Measurements from ENCODE around the gene BMPR1A.

DNA sequence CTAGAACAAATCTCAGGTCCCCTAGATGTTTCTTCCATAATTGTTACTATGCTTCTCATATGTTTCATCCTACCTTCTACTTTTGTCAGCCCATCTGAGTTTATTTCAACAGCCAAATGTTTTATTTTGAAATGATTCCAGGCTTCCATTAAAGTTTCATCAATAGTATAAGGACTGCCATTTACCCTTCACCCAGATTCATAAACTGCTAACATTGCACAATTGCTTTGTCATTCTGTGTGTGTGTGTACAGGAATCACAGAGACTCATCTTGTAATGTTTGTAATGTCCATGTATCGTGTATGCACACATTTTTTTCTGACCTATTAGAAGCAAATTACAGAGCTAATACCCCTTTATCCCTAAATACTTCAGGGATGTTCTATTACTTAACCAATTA lies 175.5 kb downstream of the BMPR1A start:
- no peak for TF ChIP-seq SMC3 (IDR thresholded peaks at IDR 0.05)
- TF ChIP-seq BHLHE40 (IDR thresholded peaks at IDR 0.05; ENCODE audit: low read depth, low read length): no peak
- TF ChIP-seq RAD21 (conservative IDR thresholded peaks at IDR 0.05 in 1 of 2, IDR thresholded peaks at IDR 0.05 in 1 of 2): no peak
- TF ChIP-seq, protein P1, sequence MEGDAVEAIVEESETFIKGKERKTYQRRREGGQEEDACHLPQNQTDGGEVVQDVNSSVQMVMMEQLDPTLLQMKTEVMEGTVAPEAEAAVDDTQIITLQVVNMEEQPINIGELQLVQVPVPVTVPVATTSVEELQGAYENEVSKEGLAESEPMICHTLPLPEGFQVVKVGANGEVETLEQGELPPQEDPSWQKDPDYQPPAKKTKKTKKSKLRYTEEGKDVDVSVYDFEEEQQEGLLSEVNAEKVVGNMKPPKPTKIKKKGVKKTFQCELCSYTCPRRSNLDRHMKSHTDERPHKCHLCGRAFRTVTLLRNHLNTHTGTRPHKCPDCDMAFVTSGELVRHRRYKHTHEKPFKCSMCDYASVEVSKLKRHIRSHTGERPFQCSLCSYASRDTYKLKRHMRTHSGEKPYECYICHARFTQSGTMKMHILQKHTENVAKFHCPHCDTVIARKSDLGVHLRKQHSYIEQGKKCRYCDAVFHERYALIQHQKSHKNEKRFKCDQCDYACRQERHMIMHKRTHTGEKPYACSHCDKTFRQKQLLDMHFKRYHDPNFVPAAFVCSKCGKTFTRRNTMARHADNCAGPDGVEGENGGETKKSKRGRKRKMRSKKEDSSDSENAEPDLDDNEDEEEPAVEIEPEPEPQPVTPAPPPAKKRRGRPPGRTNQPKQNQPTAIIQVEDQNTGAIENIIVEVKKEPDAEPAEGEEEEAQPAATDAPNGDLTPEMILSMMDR (IDR thresholded peaks at IDR 0.05): no peak
- TF ChIP-seq POLR2A (IDR thresholded peaks at IDR 0.05; ENCODE audit: low read length): no peak
- TF ChIP-seq, protein P2, sequence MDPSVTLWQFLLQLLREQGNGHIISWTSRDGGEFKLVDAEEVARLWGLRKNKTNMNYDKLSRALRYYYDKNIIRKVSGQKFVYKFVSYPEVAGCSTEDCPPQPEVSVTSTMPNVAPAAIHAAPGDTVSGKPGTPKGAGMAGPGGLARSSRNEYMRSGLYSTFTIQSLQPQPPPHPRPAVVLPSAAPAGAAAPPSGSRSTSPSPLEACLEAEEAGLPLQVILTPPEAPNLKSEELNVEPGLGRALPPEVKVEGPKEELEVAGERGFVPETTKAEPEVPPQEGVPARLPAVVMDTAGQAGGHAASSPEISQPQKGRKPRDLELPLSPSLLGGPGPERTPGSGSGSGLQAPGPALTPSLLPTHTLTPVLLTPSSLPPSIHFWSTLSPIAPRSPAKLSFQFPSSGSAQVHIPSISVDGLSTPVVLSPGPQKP (IDR thresholded peaks at IDR 0.05; ENCODE audit: low read depth, low read length): no peak
- TF ChIP-seq MYC (IDR thresholded peaks at IDR 0.05; ENCODE audit: borderline replicate concordance, low read length): no peak
